DOHH2 (cell line): Measurements from ENCODE around the gene ACAA1.

Experiments
- CTCF ChIP-seq: fragments of 200-600 bp; sonication (generic); IDR thresholded peaks from one replicate; pipeline ENCODE4 v1.5.1; 2014; ENCODE audit warnings: antibody characterized with exemption, mild to moderate bottlenecking, low read depth, low read length; ENCODE audit not compliant: poor library complexity, severe bottlenecking
- EZH2phosphoT487 ChIP-seq: fragments of 200-600 bp; sonication (generic); IDR thresholded peaks from 2 replicates; pipeline ENCODE4 v1.6.1; 2017; ENCODE audit warnings: borderline replicate concordance, mild to moderate bottlenecking, antibody characterized with exemption, low read length, moderate library complexity, mixed read lengths

DNA sequence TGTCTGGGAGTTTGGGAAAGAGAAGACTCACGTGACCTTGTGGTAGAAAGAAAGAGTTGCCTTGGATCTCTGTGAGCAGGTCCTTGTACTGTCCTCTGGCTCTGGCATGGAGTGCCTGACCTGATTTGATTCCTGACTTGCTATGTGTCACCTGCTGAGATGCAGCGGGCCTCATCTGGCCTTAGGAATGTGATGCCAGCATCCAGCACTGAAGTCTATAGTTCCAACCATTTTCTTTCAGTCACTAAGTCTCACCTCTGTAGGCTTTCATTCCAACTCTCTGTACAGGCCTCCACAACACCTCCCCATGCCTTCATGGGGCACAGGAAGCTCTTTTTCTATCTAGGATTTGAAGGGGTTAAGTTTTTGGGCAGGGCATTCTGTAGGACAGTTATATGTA lies 16.3 kb upstream of the ACAA1 start:
- no peak for TF ChIP-seq CTCF
- TF ChIP-seq EZH2phosphoT487, result no peak
